CD4-positive, alpha-beta T cell treated with Interleukin-6 at 100 ng/mL for 8 hours (primary cell): ENCODE results near the gene TTLL1.

Experiments
- DNase-seq: peaks from one replicate; pipeline ENCODE4 v3.0.0-alpha.2; 2020; ENCODE audit warnings: mixed read lengths, low spot score

Gene TTLL1

GRCh38 chr22:42993651-42994275 lies 95.4 kb downstream of the TTLL1 start:
- DNase-seq: no peak

DNA sequence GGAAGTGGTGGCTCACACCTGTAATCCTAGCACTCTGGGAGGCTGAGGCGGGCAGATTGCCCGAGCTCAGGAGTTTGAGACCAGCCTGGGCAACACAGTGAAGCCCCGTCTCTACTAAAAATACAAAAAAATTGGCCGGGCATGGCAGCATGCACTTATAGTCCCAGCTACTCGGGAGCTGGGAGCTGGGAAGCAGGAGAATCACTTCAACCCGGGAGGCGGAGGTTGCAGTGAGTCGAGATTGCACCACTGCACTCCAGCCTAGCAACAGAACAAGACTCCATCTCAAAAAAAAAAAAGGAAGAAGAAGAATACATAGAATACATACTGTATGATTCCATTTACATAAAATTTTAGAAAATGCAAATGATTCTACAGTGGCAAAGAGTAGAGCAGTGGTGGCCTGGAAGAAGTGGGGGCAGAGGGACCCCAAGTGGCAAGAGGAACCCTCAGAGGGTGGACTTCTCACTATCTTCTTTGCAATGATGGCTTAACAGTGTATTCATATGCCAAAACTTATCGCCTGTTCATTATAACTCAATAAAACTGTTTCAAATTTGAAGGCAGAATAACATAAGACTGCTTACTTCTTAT lies 96.2 kb downstream of the TTLL1 start:
- DNase-seq: no peak

DNA sequence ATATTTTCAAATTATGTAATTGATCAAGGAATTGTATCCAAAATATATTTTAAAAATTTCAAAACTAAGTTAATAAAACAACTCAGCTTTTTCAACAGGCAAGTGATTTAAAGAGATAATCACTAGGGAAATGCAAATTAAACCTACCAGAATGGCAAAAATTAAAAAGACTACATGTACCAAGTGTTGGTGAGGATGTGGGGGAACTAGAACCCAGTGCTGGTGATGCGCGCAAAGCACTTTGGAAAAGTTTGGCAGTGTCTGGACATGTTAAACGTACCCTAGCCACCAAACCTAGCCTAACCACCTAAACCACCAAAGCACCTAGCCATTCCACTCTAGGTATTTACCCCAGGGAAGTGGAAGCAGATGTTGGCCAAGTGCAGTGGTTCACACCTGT lies 97.1 kb downstream of the TTLL1 start:
- no peak for DNase-seq

- DNase-seq: no peak
These were observed 98.1 kb downstream of the TTLL1 start for GRCh38 chr22:42991010-42991651.

- DNase-seq: no peak
These were observed 98.9 kb downstream of the TTLL1 start for GRCh38 chr22:42990131-42990838.
